ENCODE data around the gene CORO7.

CORO7 gene

GRCh38 chr16:4410335-4411075 lies 5.9 kb downstream of the CORO7 start:
- Histone ChIP-seq H2AFZ (ENCODE audit: low read length, unreplicated experiment) (no peak overlapping the region), H3K4me1 (ENCODE audit: control insufficient read depth, insufficient read depth, low read length, unreplicated experiment) (peaks cover 13% of the 10 kb centered on the region), H3K27me3 (ENCODE audit: insufficient read depth, low read length) (no peaks in the 10 kb centered on the region), H3K36me3 (ENCODE audit: insufficient read depth, low read length) (no peaks in the 10 kb centered on the region), H3K27ac (ENCODE audit: low read depth, low read length) (no peak overlapping the region), H3K79me2 (ENCODE audit: control insufficient read depth, insufficient read depth, low read length, unreplicated experiment) (peaks cover 23% of the 10 kb centered on the region), H3K4me3 (ENCODE audit: low read depth, low read length) (no peak overlapping the region)

DNA sequence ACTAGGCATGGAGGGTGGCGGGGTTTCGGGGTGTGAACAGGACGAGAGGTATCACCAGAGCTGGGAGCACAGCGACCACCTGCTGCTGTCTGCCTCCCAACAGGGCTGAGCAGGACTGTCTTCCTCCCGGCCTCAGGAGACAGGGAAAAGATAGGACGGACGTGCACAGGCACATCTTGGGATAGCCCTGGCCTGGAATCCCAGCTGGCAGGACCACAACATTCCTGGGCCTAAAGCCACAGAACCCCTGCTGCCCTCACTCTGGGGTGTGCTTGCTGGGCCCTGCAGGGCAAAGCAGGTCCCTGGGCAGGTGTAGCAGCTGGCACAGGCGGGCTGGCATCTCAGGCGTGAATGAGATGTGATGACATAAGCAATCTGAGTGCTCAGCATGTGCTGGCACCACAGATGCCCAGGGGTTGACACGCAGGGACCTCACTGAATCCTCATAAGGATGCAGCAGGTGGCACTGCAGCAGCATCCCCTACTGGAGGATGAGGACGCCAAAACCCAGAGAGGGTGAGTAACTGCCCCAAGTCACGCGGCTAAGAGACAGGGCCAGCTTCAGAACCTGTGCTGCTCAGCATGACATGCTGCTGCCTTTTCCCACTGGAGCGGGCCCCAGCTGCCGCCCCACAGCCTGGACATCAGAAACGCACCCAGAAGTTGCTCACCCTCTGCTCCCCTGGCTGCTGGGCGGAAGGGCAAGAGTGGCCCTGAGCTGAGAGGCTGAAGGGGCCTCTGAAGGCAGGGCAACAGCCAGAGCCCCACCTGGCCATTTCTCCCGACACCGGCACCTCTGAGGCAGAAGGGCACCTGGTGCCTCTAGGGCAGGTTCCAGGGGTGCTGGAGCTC lies 7.1 kb downstream of the CORO7 start:
- Histone ChIP-seq H3K27me3 (ENCODE audit: insufficient read depth, low read length) (no peaks in the 10 kb centered on the region), H3K4me3 (ENCODE audit: low read depth, low read length) (no peak overlapping the region), H3K27ac (ENCODE audit: low read depth, low read length) (no peak overlapping the region), H3K79me2 (ENCODE audit: control insufficient read depth, insufficient read depth, low read length, unreplicated experiment) (peaks cover 11% of the 10 kb centered on the region), H3K4me1 (ENCODE audit: control insufficient read depth, insufficient read depth, low read length, unreplicated experiment) (peaks cover 4% of the 10 kb centered on the region), H2AFZ (ENCODE audit: low read length, unreplicated experiment) (no peak overlapping the region), H3K36me3 (ENCODE audit: insufficient read depth, low read length) (no peaks in the 10 kb centered on the region)

DNA sequence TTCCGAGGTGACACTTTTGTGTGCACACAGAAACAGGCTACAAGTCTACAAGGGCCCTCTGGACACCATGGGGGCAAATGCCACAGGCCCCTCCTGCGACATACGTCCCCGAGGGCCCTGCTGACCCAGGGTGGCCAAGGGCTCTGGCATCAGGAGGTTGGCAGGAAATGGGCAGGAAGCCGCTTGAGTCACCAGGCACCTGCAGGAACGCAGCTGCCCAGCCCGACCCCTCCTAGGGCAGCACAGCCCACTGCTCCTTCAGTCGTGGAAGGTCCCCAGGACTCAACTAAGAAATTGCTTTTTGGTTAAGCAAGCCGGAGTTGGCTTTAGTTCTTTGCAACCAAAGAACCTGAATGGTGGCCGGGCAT lies 8.1 kb downstream of the CORO7 start:
- no peak overlapping the region for H3K27ac ChIP-seq (ENCODE audit: low read depth, low read length)
- H3K4me1 ChIP-seq (ENCODE audit: control insufficient read depth, insufficient read depth, low read length, unreplicated experiment): peaks cover 4% of the 10 kb centered on the region
- H3K79me2 ChIP-seq (ENCODE audit: control insufficient read depth, insufficient read depth, low read length, unreplicated experiment): peaks cover 4% of the 10 kb centered on the region
- no peaks in the 10 kb centered on the region for H3K36me3 ChIP-seq (ENCODE audit: insufficient read depth, low read length)
- H3K27me3 ChIP-seq (ENCODE audit: insufficient read depth, low read length): no peaks in the 10 kb centered on the region
- no peak overlapping the region for H3K4me3 ChIP-seq (ENCODE audit: low read depth, low read length)
- H2AFZ ChIP-seq (ENCODE audit: low read length, unreplicated experiment): no peak overlapping the region

GRCh38 chr16:4407543-4408322 lies 8.7 kb downstream of the CORO7 start:
- peaks cover 4% of the 10 kb centered on the region for H3K4me1 ChIP-seq (ENCODE audit: control insufficient read depth, insufficient read depth, low read length, unreplicated experiment)
- no peak overlapping the region for H3K4me3 ChIP-seq (ENCODE audit: low read depth, low read length)
- no peaks in the 10 kb centered on the region for H3K79me2 ChIP-seq (ENCODE audit: control insufficient read depth, insufficient read depth, low read length, unreplicated experiment)
- H3K27ac ChIP-seq (ENCODE audit: low read depth, low read length): no peak overlapping the region
- H2AFZ ChIP-seq (ENCODE audit: low read length, unreplicated experiment): no peak overlapping the region
- H3K27me3 ChIP-seq (ENCODE audit: insufficient read depth, low read length): no peaks in the 10 kb centered on the region
- H3K36me3 ChIP-seq (ENCODE audit: insufficient read depth, low read length): no peaks in the 10 kb centered on the region

- H3K27me3 ChIP-seq (ENCODE audit: insufficient read depth, low read length): no peaks in the 10 kb centered on the region
- no peak overlapping the region for H3K4me3 ChIP-seq (ENCODE audit: low read depth, low read length)
- no peak overlapping the region for H3K27ac ChIP-seq (ENCODE audit: low read depth, low read length)
- no peak overlapping the region for H2AFZ ChIP-seq (ENCODE audit: low read length, unreplicated experiment)
- peaks cover 8% of the 10 kb centered on the region for H3K4me1 ChIP-seq (ENCODE audit: control insufficient read depth, insufficient read depth, low read length, unreplicated experiment)
- no peaks in the 10 kb centered on the region for H3K79me2 ChIP-seq (ENCODE audit: control insufficient read depth, insufficient read depth, low read length, unreplicated experiment)
- no peaks in the 10 kb centered on the region for H3K36me3 ChIP-seq (ENCODE audit: insufficient read depth, low read length)
Measured at GRCh38 chr16:4404967-4405696, 11.3 kb downstream of the CORO7 start.

- Histone ChIP-seq H3K27me3 (ENCODE audit: insufficient read depth, low read length) (no peaks in the 10 kb centered on the region), H3K79me2 (ENCODE audit: control insufficient read depth, insufficient read depth, low read length, unreplicated experiment) (no peaks in the 10 kb centered on the region), H3K27ac (ENCODE audit: low read depth, low read length) (no peak overlapping the region), H3K4me1 (ENCODE audit: control insufficient read depth, insufficient read depth, low read length, unreplicated experiment) (peaks cover 8% of the 10 kb centered on the region), H3K36me3 (ENCODE audit: insufficient read depth, low read length) (no peaks in the 10 kb centered on the region), H2AFZ (ENCODE audit: low read length, unreplicated experiment) (no peak overlapping the region), H3K4me3 (ENCODE audit: low read depth, low read length) (no peak overlapping the region)
Measured at GRCh38 chr16:4404247-4404966, 12.0 kb downstream of the CORO7 start.

DNA sequence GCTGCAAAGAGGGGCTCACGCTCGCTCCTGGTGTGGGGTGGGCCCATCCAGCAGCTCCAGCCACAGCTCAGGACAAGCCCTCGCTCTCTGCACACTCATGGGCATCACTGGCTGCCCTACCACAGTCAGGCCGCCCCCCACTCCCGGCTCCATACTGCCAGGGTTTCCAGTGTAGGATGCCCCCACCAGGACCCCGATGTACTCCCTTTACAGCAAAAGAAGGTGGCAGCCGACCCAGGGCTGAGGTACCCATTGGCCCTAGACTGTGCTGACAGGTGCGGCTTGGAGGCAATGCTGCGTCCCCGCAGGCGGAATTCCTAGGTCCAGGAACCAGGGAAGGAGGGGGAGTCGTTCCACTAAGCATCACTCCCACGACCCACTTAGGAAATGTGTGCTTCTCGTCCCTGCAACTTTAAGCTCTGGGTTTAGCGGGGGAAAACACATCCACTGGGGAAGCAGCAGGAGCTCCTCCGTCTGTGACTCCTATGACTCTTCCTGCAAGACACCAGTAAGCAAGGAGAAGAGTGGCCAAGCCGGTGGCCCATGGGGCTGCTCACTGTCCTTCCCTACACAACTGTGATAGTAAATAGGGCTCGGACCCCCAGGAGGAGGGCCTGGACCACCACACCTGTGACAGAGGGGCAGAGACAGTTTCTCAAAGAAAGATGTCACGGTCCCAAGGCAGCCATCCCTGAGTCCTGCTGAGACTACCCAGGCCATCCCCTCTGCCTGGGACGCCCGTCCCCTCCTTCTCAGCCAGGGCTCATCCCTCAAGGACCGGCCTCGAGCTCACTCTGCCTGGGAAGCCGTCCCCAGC lies 13.1 kb downstream of the CORO7 start:
- Histone ChIP-seq H3K36me3 (ENCODE audit: insufficient read depth, low read length) (no peaks in the 10 kb centered on the region), H3K4me1 (ENCODE audit: control insufficient read depth, insufficient read depth, low read length, unreplicated experiment) (peaks cover 7% of the 10 kb centered on the region), H3K27ac (ENCODE audit: low read depth, low read length) (no peak overlapping the region), H3K4me3 (ENCODE audit: low read depth, low read length) (no peak overlapping the region), H2AFZ (ENCODE audit: low read length, unreplicated experiment) (no peak overlapping the region), H3K79me2 (ENCODE audit: control insufficient read depth, insufficient read depth, low read length, unreplicated experiment) (no peaks in the 10 kb centered on the region), H3K27me3 (ENCODE audit: insufficient read depth, low read length) (no peaks in the 10 kb centered on the region)

DNA sequence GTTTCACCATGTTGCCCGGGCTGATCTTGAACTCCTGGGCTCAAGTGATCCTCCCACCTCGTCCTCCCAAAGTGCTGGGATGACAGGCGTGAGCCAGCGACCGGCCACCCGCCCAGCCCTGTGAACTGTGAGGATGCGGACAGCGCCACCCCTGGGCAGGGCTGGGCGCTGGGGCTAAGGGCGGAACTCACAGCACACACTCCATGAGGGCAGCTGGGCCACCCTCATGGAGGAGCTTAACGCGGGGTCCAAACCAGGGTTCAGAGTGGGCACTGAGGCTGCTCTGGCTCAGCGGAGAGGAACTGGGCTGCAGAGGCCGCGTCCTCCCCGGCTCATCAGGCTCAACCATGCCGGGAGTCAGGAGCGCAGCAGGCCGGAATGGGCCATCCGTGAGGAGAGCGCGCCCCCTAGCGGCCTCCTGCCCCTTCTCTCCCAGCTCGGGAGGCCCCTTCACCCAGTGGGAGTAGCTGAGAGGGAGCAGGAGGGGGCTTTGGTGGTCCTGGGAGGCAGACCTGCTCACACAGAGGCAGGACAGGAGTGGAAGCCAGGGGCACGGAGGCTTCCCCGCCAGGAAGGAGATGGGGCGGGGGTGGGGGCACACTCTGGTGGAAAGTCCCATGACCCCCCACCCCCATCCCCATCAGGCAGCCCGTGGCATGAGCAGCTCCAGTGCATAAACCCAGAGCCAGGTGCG lies 13.8 kb downstream of the CORO7 start:
- Histone ChIP-seq H3K27ac (ENCODE audit: low read depth, low read length) (no peak overlapping the region), H3K79me2 (ENCODE audit: control insufficient read depth, insufficient read depth, low read length, unreplicated experiment) (no peaks in the 10 kb centered on the region), H3K27me3 (ENCODE audit: insufficient read depth, low read length) (no peaks in the 10 kb centered on the region), H3K4me1 (ENCODE audit: control insufficient read depth, insufficient read depth, low read length, unreplicated experiment) (peaks cover 4% of the 10 kb centered on the region), H2AFZ (ENCODE audit: low read length, unreplicated experiment) (no peak overlapping the region), H3K4me3 (ENCODE audit: low read depth, low read length) (no peak overlapping the region), H3K36me3 (ENCODE audit: insufficient read depth, low read length) (no peaks in the 10 kb centered on the region)

GRCh38 chr16:4401510-4401909 lies 14.9 kb downstream of the CORO7 start:
- Histone ChIP-seq H3K27ac (ENCODE audit: low read depth, low read length) (no peak overlapping the region), H3K4me1 (ENCODE audit: control insufficient read depth, insufficient read depth, low read length, unreplicated experiment) (peaks cover 4% of the 10 kb centered on the region), H2AFZ (ENCODE audit: low read length, unreplicated experiment) (no peak overlapping the region), H3K36me3 (ENCODE audit: insufficient read depth, low read length) (no peaks in the 10 kb centered on the region), H3K4me3 (ENCODE audit: low read depth, low read length) (no peak overlapping the region), H3K27me3 (ENCODE audit: insufficient read depth, low read length) (no peaks in the 10 kb centered on the region), H3K79me2 (ENCODE audit: control insufficient read depth, insufficient read depth, low read length, unreplicated experiment) (no peaks in the 10 kb centered on the region)

Measured in ACC112 (cell line).